HG03354 (cell line): Measurements from ENCODE around the gene TRMU.

Experiments
- ATAC-seq: cut with Tn5 transposase; IDR thresholded peaks from one replicate; pipeline ENCODE4 v1.9.1; 2021; ENCODE audit warnings: mild to moderate bottlenecking; ENCODE audit not compliant: unreplicated experiment, poor library complexity, severe bottlenecking

TRMU gene

GRCh38 chr22:46329616-46330015 lies 5.9 kb upstream of the TRMU start:
- ATAC-seq: no peak

- no peak for ATAC-seq
These were observed 5.1 kb upstream of the TRMU start for GRCh38 chr22:46330426-46330825.

- no peak for ATAC-seq
These were observed 4.0 kb upstream of the TRMU start for GRCh38 chr22:46331496-46331895.

- ATAC-seq: peak; percentile 19
These were observed 885 bp downstream of the TRMU start for GRCh38 chr22:46336119-46337078.

- no peak for ATAC-seq
These were observed 2.4 kb downstream of the TRMU start for GRCh38 chr22:46337870-46338269.

GRCh38 chr22:46338636-46339035 lies 3.1 kb downstream of the TRMU start:
- no peak for ATAC-seq

GRCh38 chr22:46339956-46340355 lies 4.4 kb downstream of the TRMU start:
- no peak for ATAC-seq

GRCh38 chr22:46340676-46341075 lies 5.2 kb downstream of the TRMU start:
- no peak for ATAC-seq

GRCh38 chr22:46346680-46347405 lies 11.3 kb downstream of the TRMU start:
- ATAC-seq: no peak

GRCh38 chr22:46347646-46348045 lies 12.1 kb downstream of the TRMU start:
- ATAC-seq: no peak

- no peak for ATAC-seq
These were observed 12.7 kb downstream of the TRMU start for GRCh38 chr22:46348099-46348695.

GRCh38 chr22:46349238-46349637 lies 13.7 kb downstream of the TRMU start:
- no peak for ATAC-seq

GRCh38 chr22:46349681-46350080 lies 14.2 kb downstream of the TRMU start:
- no peak for ATAC-seq

GRCh38 chr22:46350121-46350520 lies 14.6 kb downstream of the TRMU start:
- no peak for ATAC-seq

GRCh38 chr22:46350646-46351045 lies 15.1 kb downstream of the TRMU start:
- no peak for ATAC-seq

- no peak for ATAC-seq
These were observed 15.7 kb downstream of the TRMU start for GRCh38 chr22:46351131-46351735.

- ATAC-seq: no peak
These were observed 16.3 kb downstream of the TRMU start for GRCh38 chr22:46351767-46352166.

- no peak for ATAC-seq
These were observed 16.8 kb downstream of the TRMU start for GRCh38 chr22:46352276-46352675.

- ATAC-seq: no peak
These were observed 17.3 kb downstream of the TRMU start for GRCh38 chr22:46352691-46353386.
